ENCODE results near the gene URAD.
"Not testable (repeated sequence)": the region's sequence is repeated elsewhere in the genome, so short reads cannot be mapped to it uniquely, and the experiment has no call there.

URAD gene

DNA sequence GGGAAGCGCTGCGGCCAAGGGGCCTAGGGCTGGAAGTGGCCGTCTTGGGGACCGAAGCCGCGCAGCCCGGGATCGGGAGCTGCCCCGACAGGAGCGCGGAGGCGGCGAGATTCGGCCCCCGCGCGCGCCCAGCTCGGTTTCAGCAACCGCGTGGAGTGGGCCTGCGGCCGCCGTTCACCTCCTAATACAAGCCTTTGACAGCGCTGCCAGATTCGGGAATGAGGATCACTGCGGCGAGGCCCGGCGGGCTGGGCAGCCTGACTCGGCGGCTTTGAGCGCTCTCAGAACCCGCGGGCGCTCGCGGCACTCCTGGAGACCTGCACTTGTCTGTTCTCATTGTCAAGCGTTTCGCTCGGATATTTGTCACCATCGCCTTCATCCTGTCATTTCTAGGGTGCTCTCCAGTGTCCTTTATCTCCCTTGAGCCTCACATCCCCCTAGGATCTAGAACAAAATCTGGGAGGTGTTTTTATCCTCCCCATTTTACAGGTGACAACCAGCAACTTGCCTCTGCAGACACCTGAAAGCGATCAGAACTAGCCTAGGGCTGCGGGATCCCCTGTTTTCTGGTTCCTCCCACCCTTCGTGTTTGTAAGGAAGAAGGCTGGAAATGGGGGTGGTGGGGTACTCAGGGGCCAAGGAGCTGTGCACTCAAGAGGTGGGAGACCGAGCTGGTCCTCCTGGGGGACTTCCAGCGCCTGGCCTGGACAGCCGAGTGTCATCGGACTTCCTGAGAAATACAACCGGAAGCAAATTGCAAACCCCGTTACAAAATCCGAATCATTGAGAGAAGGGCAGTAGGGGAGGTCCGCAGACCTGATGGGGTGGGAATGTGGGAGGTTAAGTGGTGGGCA lies 17.9 kb downstream of the URAD start:
- no peak for DNase-seq (ENCODE audit: low read depth)

DNA sequence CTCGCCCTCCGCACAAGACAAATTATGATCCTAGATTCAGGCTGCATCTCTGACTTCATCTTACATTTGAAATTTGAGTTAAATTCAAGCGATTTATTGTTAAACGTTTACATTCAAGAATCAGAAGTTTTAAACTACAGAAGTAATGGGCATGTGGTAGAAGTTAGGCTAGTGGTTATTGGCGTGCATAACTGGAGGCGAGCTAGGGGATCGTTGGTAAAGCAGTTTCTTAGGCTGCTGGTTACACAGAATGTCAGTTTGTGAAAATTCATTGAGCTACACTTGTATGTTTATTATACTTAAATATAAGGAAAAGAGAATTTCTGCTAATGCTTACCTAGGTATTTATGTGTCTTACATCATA lies 18.6 kb downstream of the URAD start:
- no peak for DNase-seq (ENCODE audit: low read depth)

DNA sequence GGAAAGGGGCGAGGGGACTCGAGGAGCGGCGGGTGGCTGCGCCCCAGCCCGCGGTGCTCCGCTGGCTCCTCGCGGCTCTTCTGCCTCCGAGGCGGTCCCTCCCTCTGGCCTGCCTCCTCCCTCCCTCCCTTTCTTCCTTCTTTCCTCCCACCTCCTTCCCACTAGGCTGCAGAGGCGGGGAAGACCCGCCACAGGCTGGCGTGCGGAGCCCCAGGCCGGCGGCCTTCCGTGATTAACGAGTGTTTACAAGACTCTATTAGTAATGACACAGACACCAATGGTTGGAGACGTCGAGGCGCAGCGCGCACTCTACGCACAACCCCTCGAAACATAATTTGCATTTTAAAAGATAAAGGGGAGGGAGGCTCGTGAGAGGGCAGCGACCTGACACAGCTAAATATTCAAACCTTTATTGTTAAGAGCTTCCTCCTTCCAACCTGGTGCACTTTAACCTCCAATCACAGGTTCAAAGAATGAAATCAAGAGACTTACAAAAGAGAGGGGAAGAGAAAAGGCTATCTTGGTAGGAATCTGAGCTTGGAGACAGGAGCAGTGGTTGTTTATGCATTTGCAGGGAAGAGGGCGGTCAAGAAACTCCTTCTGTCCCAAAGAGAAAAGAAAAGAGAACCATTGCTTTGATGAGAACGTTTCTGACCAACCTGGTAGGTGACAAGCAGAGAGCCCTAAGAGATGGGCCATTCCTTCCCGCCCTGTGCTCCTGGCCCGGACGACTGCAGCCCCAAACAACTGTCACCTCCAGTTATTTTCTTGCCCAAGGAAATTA lies 19.2 kb downstream of the URAD start, which contains the start of gene CDX2:
Gene CDX2 (minus strand): TSS at position 234 of the 784 bp plus-strand sequence. CDS start 309 bp downstream, outside the sequence.
- DNase-seq (ENCODE audit: low read depth), result no peak

DNA sequence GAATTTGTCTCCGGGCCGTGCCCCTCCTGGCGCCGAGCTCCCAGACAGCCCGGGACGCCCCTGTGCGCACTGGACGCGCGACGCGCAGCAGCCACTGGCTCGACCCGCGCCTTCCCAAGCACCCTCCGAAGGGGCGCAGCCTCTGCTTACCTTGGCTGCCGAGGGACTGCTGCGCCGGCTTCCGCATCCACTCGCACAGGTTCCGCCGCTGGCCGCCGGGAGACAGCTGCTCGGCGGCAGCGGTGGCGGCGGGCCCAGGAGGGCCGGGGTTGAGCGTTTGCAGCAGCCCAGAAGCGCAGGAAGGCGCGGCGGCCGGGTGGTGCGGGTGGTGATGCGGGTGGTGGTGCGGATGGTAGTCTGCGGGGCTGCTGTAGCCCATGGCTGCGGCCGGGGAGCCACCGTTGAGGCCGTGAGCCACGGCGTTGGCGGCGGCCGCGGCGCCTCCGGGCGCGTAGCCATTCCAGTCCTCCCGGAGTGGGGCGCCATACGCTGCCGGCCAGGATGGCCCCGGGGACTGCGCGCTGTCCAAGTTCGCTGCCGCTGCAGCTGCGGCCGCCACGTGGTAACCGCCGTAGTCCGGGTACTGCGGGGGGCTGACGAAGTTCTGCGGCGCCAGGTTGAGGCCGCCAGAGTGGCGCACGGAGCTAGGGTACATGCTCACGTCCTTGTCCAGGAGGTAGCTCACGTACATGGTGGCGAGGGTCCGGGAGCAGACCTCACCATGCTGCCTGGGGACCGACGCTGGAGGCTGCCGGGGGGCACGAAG lies 20.0 kb downstream of the URAD start:
- no peak for DNase-seq (ENCODE audit: low read depth)

DNA sequence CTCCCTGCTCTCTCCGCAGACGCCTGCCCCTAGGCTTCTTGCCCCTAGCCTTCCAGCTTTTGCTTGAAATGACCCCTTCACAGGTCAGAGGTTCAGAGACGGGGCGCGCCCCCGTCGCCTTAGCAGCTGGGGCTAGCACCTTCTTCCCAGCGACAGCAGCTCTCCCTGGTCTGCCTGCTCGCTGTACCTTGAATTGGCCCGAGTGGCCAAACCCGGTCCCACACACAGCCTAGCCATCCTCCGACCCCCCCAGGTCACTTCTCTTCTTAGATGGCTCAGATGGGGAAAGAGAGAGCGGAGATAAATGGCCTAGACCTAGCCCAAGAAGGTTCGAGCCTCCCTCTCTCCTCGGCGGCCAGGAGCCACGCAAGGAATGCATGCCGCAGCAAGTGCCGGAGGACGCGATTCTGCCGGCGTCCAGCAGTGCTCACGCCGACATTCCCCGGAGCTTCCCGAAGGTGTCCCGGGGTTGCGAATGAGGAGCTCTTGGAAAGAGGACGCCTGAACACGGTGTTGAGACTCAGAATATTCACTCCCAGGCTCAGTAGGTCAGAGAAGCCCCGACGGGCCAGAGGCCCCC lies 20.7 kb downstream of the URAD start:
- no peak for DNase-seq (ENCODE audit: low read depth)

DNA sequence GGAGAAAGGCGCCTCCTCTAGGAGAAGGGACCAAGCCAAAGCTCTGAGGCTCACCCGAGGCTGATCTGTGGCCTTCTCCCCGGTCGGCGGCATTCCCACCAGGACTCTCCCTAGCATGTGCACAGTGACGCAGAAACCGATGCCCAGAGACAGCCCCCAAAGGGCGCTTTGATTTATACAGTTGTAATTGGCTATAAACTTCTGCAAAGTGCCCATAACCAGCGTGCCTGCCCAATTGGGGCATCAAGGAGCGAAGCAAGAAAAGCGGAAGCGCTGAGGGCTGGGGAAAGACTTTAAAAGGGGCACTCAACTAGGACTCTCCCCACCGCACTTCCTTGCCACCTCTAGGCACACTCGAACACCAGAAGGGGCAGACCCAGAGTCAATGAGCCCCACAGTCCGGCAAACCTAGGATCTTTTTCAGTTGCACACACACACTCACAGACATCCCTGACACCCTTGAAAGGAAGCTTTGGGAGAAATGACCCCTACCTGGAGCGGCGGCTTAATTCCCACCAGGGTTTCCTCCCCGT lies 21.2 kb downstream of the URAD start:
- no peak for DNase-seq (ENCODE audit: low read depth)

DNA sequence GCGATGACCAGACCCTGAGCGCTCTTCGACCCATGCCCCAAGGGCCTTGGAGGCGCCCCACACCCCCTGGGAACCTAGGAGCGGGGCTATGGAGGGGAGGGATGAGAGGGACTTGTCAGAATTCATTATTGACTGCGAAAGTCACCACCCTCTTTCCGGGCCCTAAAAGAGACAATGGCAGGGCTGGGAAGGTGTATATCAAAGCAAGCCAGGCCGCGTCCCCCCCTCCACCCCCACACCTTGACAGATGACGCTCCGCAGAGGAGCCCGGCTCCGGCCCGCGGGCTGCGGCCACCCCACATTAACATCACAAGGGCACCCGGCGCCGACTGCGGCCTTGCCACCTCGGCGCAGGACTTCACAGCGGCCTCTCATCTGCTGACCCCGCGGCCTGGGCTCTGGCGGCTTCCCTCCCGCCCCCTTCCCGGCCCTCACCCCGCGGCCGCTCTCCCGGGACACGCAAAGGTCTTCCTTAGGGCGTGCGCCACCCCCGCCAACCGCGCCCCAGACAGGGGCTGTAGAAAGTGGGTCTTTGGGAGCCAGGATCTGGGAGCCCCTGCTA lies 21.8 kb downstream of the URAD start:
- DNase-seq (ENCODE audit: low read depth), result no peak

DNA sequence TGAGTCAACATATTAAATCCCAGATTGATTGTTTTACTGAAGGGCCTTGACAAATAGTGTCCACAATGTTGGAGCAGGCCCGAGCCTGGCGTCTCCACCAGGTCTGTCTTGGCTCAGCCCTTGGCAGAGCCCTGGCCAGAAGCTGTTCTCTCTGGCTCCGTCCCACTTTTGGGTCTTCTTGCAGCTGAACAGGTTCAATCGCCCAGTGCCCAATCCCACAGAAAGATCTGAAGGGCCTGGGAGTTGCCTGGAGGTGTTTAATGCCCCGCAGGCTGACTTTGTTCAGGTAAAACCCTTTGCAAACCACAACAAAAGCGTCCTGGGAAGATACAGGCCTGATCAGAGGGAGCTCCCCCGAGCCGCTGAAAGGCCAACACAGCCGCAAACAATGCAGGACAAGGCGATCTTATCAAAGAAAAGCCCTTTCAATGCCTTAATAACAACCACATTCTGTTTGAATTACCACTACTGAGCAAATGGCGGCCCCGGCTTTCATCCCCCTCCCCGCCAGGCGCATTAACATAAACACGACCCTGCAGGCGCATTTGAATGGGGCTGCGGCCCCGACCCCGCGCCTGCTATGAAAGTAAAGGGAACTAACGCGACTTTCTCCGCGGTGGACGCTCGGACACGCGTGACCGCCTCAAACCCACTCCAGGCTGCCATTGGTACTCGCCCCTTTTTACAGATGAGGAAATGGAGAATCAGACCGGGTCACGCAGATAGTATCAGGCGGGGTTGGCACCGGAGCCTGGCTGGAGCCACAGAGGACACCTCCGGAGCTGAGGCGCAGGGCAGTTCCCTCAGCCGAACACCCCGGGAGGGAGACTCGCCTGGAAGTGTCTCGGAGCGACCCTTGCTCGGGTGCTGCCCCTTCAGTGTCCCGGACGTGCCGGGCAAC lies 22.5 kb downstream of the URAD start:
- DNase-seq (ENCODE audit: low read depth), result no peak

DNA sequence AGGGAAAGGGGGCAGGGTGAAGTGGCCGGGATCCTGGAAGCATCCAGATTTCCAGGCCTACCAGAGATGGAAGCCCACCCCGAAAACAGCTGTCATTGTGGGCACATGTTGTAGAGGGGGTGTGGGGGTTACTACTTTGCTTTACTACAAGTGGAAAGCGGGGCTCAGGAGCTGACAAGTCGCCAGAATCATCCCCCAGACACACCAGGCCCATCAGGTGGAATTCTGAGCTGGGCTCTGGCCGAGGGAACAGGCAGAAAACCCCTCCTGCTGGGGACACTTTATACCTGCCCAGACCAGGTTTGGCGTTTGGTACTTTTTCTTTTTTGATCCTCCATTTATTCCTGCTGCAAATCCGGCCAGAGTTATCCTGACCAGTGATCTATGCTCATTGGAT lies 23.2 kb downstream of the URAD start:
- DNase-seq (ENCODE audit: low read depth), result no peak

DNA sequence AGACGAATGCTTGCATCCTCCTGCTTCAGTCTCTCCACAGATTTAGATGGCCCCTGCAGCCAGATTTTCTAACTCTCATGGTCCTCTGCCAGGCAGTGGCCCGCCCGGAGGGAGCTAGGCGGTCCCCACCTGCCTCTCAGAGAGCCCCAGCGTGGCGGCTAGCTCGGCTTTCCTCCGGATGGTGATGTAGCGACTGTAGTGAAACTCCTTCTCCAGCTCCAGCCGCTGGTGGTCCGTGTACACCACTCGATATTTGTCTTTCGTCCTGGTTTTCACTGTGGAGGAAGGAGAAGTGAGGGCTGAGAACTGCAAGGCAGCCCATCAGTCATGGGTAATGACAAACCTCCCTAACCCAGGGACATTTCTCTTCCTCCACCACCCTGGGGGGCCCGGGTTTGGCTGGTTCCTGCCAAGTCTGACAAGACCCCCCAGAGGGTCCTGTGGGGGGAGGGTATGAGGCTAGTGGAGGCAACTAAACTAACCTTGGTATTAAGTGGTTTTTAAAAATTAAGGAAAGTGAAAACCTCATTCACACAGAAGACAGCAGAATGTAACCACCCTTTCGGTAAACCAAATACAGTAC lies 23.7 kb downstream of the URAD start:
- no peak for DNase-seq (ENCODE audit: low read depth)

DNA sequence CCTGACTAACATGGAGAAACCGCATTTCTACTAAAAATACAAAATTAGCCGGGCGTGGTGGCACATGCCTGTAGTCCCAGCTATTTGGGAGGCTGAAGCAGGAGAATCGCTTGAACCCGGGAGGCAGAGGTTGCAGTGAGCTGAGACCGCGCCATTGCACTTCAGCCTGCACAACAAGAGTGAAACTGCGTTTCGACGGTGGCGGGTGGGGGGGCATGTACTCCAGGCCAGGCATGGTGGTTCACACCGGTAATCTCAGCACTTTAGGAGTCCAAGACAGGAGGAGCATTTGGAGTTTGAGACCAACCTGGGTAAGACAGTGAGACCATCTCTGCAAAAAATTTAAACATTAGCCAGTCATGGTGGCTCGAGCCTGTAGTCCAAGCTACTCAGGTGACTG lies 24.3 kb downstream of the URAD start:
- DNase-seq (ENCODE audit: low read depth), result not testable (repeated sequence)

DNA sequence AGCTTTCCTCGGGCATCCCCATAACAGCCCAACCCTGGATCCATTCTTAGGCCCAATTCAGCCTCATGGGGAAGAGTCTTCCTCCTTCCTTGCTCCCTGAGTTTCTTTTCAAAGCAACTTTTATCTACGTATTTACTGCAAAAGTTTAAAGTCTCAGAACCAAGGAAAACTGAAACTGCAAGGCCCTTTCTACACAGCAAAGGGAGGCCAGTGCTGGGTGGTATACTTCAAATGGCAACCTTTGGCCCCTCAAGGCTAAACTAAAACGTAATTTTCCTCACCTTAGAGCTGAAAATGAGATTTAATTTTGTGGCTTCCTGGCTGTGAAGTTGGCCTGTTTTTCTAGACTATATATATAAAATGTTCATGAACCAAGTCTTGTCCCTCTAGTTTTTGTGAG lies 25.0 kb downstream of the URAD start:
- DNase-seq (ENCODE audit: low read depth), result no peak

DNA sequence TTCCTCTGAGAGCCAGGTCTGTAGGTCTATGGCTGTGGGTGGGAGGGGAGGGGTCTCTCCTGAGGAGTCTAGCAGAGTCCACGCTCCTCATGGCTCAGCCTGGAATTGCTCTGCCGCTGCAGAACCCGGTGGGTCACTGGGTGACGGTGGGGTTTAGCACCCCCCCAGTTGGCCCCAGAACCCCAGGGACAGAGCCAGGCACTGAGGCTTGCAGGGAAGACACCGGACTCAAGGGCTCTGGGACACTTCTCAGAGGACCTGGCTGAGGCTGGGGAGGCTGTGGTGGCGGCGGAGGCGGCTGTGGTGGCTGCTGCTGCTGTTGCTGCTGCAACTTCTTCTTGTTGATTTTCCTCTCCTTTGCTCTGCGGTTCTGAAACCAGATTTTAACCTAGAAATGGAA lies 25.5 kb downstream of the URAD start:
- no peak for DNase-seq (ENCODE audit: low read depth)

DNA sequence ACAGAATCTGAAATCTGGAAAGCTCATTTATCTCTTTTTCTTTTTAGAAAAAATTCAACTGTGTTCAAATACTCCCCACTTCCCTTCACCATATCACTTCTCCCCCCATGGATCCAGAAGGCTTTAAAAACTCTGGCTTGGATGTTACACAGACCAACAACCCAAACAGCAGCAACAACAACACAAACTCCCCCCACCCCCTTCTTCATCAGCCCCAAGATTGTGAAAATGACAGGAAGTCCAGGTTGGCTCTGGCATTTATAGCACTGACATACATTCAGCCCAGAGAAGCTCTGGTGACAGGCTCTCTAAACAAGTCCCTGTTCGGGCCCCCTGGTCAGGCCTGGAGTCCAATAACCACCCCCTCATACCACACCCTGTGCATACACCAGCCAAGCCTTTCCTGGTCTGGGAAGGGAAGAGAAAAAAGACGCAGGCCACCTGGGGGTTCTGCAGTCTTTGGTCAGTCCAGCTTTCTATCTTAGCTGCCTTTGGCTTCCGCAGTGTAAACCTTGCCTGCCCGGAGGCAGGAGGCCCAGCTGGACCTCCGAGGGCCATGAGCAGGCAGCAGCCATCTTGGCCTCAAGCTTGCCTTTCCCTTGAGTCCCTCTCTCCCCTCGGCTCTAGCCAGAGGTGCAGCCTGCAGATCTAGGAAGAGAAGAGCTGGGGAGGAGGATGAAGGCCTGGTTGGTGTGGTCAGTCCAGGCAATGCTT lies 26.2 kb downstream of the URAD start:
- no peak for DNase-seq (ENCODE audit: low read depth)

DNA sequence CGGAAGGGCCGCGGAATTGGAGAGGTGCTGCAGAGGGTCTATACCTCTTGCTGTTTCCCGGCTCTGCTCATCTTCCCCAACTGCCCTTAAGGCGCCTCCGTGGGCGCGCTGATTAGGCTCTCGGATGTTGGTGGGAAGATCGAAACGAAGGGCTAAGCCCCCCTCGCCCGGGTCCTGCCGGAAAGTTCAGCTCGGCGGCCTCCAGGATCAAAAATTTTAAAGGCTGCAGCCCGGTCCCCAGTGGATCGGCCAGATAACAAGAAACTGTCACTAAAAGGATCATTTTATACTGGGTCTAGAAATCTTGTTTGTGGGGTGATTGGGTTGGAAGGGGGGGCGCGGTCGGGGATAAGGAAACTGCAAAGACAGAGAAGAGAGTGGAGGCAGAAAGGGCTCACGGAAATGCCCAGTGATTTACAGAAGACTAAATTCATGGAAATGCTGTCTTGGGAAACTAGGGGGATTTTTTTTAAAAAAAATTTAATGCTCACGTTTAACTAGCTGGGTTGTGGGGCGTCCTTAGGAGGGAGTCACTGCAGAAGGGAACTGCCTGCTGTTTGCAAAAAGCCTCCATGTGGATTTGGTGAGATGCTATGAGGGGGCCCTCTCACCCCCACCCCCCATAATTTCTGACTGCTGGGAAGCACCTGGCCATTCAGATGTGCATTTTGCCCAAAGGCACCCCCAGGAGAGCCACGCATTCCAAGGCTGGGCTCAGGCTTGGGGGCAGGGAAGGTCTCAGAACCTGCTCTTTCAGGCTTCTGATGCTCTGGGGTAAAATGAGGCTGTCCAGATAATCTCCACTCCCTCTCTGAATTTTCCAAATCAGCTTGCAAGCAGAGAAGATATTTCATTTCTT lies 27.0 kb downstream of the URAD start:
- no peak for DNase-seq (ENCODE audit: low read depth)

DNA sequence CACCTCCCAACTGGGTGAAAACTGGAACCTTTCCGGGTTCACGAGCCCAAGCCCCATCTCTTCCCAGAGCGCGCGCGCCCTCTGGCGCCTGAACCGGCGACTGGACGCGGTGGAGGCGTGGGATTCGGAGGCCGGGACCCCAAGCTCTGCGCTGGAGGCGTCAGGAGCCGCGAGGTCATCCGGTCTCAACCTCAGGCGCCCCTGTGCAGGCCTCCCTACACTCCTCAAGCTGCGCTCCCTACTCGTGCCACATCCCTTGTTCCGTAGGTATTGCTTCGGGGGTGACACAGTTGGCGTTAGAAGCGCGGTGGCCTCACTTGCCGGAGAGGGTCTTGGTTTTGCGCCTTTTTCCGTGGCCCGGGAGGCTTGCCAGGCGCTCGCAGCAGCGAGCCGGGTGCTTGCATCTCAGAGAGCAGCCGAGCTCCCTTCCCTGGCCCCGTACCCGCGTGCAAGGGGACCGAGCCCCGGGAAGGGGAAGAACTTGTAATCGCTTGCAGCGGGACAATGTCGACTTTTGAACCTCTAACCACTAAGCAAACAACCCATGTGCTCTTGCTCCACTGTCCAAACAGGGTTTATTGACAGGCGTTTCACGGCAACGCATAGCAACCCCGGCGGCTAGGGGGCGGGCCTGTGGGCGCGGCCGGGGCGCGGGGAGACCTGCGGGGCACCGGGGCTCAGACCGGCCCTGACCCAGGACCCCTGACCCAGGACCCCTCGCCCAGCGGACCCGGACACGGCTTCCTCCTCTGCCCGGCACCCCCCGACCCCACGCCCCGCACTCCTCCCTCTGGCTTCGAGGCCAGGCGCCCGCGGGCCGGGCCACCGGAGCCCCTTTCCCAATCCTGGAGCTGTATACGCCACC lies 27.9 kb downstream of the URAD start:
- no peak for DNase-seq (ENCODE audit: low read depth)

DNA sequence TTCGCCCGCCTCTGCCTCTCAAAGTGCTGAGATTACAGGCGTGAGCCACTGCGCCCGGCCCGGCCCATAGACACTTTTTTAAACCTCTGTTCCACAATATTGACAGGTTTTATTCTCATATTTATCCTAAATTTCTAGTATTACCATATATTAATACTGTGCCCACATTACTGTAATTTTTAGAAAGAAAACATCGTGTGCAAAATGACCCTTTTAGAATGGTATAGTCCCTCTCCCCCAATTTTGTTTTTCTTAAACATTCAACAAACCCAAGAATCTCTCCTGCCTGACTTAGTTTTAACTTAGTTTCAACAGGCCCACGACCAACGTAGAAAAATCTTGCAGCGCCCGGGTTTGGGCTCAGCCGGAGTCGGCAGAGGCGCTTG lies 28.5 kb downstream of the URAD start:
- DNase-seq (ENCODE audit: low read depth), result no peak

All from activated T-cell treated with anti-CD3 and anti-CD28 coated beads for 24 hours (primary cell).